Tibial nerve (tissue), 4 donors: ENCODE data around the gene AADACL4.

Source experiments
- CTCF ChIP-seq, 5 experiments: fragments of 200-600 bp in 3 of 5; fragments of 450-650 bp in 2 of 5; sonication (generic) in 3 of 5; IDR thresholded peaks; one replicate each; pipeline ENCODE4 v1.5.1; 2016 to 2019; ENCODE audit warnings: antibody characterized with exemption in 5 of 5, mild to moderate bottlenecking in 3 of 5, moderate library complexity in 2 of 5
- EP300 ChIP-seq, 2 donors: sonication (generic); formaldehyde crosslinking; IDR thresholded peaks; one replicate each; pipeline ENCODE4 v1.6.1; 2017; ENCODE audit warnings: antibody characterized with exemption in 2 of 2, mild to moderate bottlenecking in 1 of 2
- POLR2A ChIP-seq, 2 donors: fragments of 450-650 bp; IDR thresholded peaks; one replicate each; pipeline ENCODE4 v1.6.1; 2017; ENCODE audit warnings: antibody characterized with exemption in 2 of 2, mild to moderate bottlenecking in 2 of 2, moderate library complexity in 2 of 2

DNA sequence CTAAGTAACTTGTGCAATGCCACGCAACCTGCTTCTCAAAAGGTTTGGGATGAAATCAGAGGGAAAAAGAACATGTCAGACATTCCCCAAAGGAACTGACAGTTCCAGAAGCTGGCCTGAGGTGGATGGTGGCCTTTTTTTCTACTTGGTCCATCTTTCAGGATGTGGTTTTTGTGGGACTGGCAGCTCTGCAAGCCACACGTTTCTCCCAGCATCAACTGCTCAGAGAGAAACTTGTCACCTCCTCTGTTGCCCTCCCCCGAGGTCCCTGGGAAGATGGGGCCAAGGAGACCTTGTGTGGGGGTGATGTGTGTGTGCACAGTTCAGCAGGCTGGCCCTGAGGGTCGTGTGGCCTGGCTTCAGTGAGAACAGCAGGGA, 23.4 kb upstream of the AADACL4 start:
- TF ChIP-seq CTCF (IDR thresholded peaks at IDR 0.05), result no peak
- TF ChIP-seq POLR2A (IDR thresholded peaks at IDR 0.05), result no peak
- no peak for TF ChIP-seq EP300 (IDR thresholded peaks at IDR 0.05)
